HG02884 (cell line): ENCODE results near the gene ZHX3.

ENCODE experiments used
- ATAC-seq: cut with Tn5 transposase; IDR thresholded peaks from one replicate; pipeline ENCODE4 v1.9.1; 2021; ENCODE audit warnings: mild to moderate bottlenecking, moderate library complexity; ENCODE audit not compliant: unreplicated experiment

Gene ZHX3

GRCh38 chr20:41300886-41301285, 16.6 kb downstream of the ZHX3 start:
- no peak for ATAC-seq

GRCh38 chr20:41300383-41300782, 17.1 kb downstream of the ZHX3 start:
- no peak for ATAC-seq

- ATAC-seq, result no peak
Measured at GRCh38 chr20:41299899-41300298, 17.6 kb downstream of the ZHX3 start.

GRCh38 chr20:41293269-41294037, 24.1 kb downstream of the ZHX3 start:
- ATAC-seq, result no peak

GRCh38 chr20:41290804-41291389, 26.6 kb downstream of the ZHX3 start:
- no peak for ATAC-seq

- ATAC-seq, result no peak
Measured at GRCh38 chr20:41287327-41287726, 30.2 kb downstream of the ZHX3 start.

GRCh38 chr20:41286240-41286851, 31.2 kb downstream of the ZHX3 start:
- no peak for ATAC-seq

- ATAC-seq, result no peak
Measured at GRCh38 chr20:41279546-41280225, 37.8 kb downstream of the ZHX3 start.

- no peak for ATAC-seq
Measured at GRCh38 chr20:41278936-41279335, 38.6 kb downstream of the ZHX3 start.

GRCh38 chr20:41277049-41277448, 40.5 kb downstream of the ZHX3 start:
- no peak for ATAC-seq

- no peak for ATAC-seq
Measured at GRCh38 chr20:41276317-41276751, 41.2 kb downstream of the ZHX3 start.

- no peak for ATAC-seq
Measured at GRCh38 chr20:41275301-41275731, 42.2 kb downstream of the ZHX3 start.

GRCh38 chr20:41274152-41274551, 43.4 kb downstream of the ZHX3 start:
- ATAC-seq, result no peak

GRCh38 chr20:41273445-41273844, 44.1 kb downstream of the ZHX3 start:
- no peak for ATAC-seq

GRCh38 chr20:41272339-41272738, 45.2 kb downstream of the ZHX3 start:
- ATAC-seq, result no peak

GRCh38 chr20:41268917-41269652, 48.4 kb downstream of the ZHX3 start:
- no peak for ATAC-seq

GRCh38 chr20:41268402-41268801, 49.1 kb downstream of the ZHX3 start:
- ATAC-seq, result no peak

- no peak for ATAC-seq
Measured at GRCh38 chr20:41265938-41266337, 51.6 kb downstream of the ZHX3 start.

- ATAC-seq, result no peak
Measured at GRCh38 chr20:41264819-41265218, 52.7 kb downstream of the ZHX3 start.

GRCh38 chr20:41261790-41262717, 55.5 kb downstream of the ZHX3 start:
- no peak for ATAC-seq
